Activated CD4-positive, alpha-beta memory T cell treated with anti-CD3 and anti-CD28 coated beads, Interleukin-2, amount 10 ng/mL, durations not matched to agents 7 days and 5 days (primary cell): Measurements from ENCODE around the gene PGA5. TPM values are rescaled to one million over a fixed set of nuclear protein-coding genes. Genes with fewer than 3 reads are reported as not detected.
"Not testable (repeated sequence)": the region's sequence is repeated elsewhere in the genome, so short reads cannot be mapped to it uniquely, and the experiment has no call there.

Experiments used
- CTCF ChIA-PET: fragments of 350-600 bp; sonication (Branson Sonifier 250); formaldehyde crosslinking; loops from one replicate; lab custom pipeline; 2021; ENCODE audit warnings: antibody characterized with exemption, inconsistent platforms; lab: Charles Lee
- POLR2A ChIA-PET: fragments of 350-600 bp; sonication (Branson Sonifier 250); formaldehyde crosslinking; loops from one replicate; lab custom pipeline; 2021; ENCODE audit warnings: antibody characterized with exemption; lab: Charles Lee
- DNase-seq: peaks from one replicate; pipeline ENCODE4 v3.0.0-alpha.2; 2020
- H3K27ac Mint-ChIP-seq: one replicate; pipeline ENCODE4 v1.8.0; 2021; ENCODE audit warnings: mild to moderate bottlenecking, mixed read lengths
- H3K27me3 Mint-ChIP-seq: one replicate; pipeline ENCODE4 v1.8.0; 2021; ENCODE audit warnings: mixed read lengths
- H3K36me3 Mint-ChIP-seq: one replicate; pipeline ENCODE4 v1.8.0; 2021; ENCODE audit warnings: low read depth, mixed read lengths
- H3K4me1 Mint-ChIP-seq: one replicate; pipeline ENCODE4 v1.8.0; 2021; ENCODE audit warnings: mixed read lengths
- H3K4me3 Mint-ChIP-seq: one replicate; pipeline ENCODE4 v1.8.0; 2021; ENCODE audit warnings: mild to moderate bottlenecking, mixed read lengths
- H3K9me3 Mint-ChIP-seq: one replicate; pipeline ENCODE4 v1.8.0; 2021; ENCODE audit warnings: mixed read lengths
- total RNA-seq, 2 experiments: library from RNA; stranded (reverse); gene quantifications; one replicate each; pipeline ENCODE4 v1.2.3, GENCODE V29; 2021

PGA5 gene
- total RNA-seq, 2 experiments from 2014 or later = not detected

DNA sequence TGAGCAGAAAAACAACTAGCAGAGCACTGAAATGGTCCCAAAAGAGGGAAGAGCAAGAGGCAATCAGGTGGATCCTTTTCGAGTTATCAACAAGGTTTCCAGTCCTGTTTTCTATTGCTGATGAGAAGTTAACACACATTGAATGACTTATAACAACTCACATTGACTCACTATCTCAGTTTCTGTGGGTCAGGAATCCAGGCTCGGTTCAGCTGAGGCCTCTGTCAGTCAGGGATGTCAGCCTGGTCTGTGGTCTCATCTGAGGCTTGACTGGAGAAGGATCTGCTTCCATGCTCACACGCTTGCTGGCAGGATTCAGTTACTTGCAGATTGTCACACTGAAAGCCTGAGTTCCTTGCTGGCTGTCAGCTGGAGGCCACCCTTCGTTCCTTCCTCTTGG lies 3.8 kb upstream of the PGA5 start:
- H3K9me3 Mint-ChIP-seq, CTCF ChIA-PET, H3K4me3 Mint-ChIP-seq, H3K36me3 Mint-ChIP-seq, H3K4me1 Mint-ChIP-seq, DNase-seq, H3K27me3 Mint-ChIP-seq, POLR2A ChIA-PET, H3K27ac Mint-ChIP-seq: not testable (repeated sequence)

DNA sequence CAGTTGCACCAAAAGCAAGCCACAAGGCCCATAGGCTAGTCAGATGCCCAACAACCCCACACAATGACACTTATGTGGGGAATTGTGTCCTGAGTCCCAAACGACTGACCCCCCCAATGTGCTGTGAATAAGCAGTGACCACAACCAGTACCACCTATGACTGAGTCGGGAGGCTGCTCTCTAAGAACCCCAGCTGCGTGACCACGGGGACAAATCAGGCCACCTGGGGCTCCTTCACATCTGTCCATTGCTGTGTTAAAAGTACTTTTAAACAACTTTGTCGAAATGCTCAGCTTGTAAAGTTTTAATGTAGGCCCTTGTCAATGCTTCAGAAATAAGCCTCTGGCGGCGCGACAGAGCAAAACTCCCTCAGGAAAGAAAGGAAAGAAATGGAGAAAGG lies 687 bp upstream of the PGA5 start:
- H3K9me3 Mint-ChIP-seq, H3K27ac Mint-ChIP-seq, POLR2A ChIA-PET, DNase-seq, CTCF ChIA-PET, H3K27me3 Mint-ChIP-seq, H3K4me3 Mint-ChIP-seq, H3K36me3 Mint-ChIP-seq, H3K4me1 Mint-ChIP-seq: not testable (repeated sequence)

DNA sequence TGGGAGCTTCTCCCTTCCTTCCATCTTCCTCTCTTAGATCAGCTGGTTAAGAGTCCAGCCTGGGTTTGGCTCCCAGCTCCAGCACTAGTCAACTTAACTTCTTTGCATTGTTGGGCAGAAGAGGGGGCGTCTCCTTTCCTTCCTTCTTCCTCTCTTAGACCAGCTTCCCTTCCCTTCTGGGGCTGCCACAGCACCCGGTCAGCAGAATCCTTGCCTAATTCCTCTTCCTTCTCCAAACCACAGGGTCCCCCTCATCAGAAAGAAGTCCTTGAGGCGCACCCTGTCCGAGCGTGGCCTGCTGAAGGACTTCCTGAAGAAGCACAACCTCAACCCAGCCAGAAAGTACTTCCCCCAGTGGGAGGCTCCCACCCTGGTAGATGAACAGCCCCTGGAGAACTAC lies 551 bp downstream of the PGA5 start:
- H3K4me3 Mint-ChIP-seq, H3K27me3 Mint-ChIP-seq, DNase-seq, POLR2A ChIA-PET, H3K4me1 Mint-ChIP-seq, H3K9me3 Mint-ChIP-seq, H3K27ac Mint-ChIP-seq, H3K36me3 Mint-ChIP-seq, CTCF ChIA-PET: not testable (repeated sequence)

DNA sequence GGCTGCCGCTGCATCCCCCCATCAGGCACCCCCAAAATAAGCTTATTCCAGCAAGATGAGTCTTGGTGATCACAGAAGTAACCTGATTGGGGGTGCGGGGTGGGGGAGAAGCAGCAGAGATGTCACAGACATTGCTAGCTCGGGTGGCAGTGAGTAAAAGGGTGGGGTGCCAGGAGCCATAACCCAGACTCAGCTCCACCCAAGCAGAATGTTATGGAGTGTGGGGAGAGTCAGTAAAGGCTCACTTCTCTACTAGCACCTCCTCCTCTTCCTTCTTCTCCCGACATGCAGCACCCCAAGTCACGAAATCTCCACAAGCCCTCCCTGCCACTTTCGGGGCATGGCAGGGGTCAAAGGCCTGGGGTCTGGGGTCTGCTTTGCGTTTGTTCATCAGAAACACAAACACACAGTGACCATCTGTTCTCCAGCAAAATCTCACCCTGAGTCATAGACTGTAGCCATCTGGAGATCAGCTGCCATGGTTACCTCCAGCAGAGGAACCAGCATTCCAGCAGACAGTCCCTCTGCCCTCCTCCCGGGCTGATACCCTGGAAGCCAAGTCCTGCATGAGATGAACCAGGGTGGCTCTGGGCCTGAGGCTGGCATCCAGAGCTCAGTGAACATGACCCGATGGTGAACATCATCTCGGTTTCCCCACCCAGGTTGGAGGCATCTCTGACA lies 4.4 kb downstream of the PGA5 start:
- DNase-seq, H3K27me3 Mint-ChIP-seq, H3K9me3 Mint-ChIP-seq, H3K4me1 Mint-ChIP-seq, H3K36me3 Mint-ChIP-seq, H3K4me3 Mint-ChIP-seq, H3K27ac Mint-ChIP-seq, CTCF ChIA-PET, POLR2A ChIA-PET: not testable (repeated sequence)

DNA sequence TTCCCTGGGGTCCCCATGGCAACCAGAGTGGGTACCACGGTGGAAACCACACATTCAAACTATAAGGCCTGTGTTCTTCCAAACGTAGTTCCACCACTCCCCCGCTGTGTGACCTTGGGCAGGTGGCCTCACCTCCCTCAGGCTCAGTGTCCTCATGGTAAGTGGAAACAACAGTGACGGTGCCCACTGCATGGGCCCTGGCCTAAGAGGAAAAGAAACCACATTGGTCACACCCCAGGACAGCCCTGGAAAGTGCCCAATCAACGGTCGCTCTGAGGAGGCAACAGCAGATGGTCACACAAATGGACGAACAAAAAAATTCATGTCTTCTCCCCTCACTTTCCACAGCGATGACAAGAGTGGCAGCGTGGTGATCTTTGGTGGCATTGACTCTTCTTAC lies 7.1 kb downstream of the PGA5 start:
- H3K9me3 Mint-ChIP-seq, H3K27me3 Mint-ChIP-seq, DNase-seq, H3K4me3 Mint-ChIP-seq, CTCF ChIA-PET, H3K4me1 Mint-ChIP-seq, H3K27ac Mint-ChIP-seq, H3K36me3 Mint-ChIP-seq, POLR2A ChIA-PET: not testable (repeated sequence)

DNA sequence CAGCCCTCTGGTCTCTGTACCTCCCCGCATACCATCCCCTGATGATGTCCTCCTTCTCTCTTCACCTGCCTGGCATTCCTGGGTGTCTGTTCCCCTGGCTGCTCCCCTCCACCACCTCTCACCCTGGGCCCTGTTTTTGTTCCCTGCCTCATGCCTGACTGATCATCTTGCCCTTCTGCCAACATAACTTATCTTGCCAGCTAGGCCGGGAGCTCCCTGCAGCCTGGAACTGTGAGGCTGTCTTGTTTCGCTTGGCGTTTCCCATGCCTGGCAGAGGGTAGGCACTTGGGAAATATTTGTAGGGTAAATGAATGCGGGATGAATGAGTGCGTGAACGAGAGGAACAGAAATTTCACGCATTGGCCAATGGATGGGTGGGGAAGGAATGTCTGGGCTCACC lies 8.2 kb downstream of the PGA5 start:
- H3K27ac Mint-ChIP-seq, H3K9me3 Mint-ChIP-seq, DNase-seq, POLR2A ChIA-PET, H3K4me3 Mint-ChIP-seq, H3K36me3 Mint-ChIP-seq, H3K4me1 Mint-ChIP-seq, CTCF ChIA-PET, H3K27me3 Mint-ChIP-seq: not testable (repeated sequence)

DNA sequence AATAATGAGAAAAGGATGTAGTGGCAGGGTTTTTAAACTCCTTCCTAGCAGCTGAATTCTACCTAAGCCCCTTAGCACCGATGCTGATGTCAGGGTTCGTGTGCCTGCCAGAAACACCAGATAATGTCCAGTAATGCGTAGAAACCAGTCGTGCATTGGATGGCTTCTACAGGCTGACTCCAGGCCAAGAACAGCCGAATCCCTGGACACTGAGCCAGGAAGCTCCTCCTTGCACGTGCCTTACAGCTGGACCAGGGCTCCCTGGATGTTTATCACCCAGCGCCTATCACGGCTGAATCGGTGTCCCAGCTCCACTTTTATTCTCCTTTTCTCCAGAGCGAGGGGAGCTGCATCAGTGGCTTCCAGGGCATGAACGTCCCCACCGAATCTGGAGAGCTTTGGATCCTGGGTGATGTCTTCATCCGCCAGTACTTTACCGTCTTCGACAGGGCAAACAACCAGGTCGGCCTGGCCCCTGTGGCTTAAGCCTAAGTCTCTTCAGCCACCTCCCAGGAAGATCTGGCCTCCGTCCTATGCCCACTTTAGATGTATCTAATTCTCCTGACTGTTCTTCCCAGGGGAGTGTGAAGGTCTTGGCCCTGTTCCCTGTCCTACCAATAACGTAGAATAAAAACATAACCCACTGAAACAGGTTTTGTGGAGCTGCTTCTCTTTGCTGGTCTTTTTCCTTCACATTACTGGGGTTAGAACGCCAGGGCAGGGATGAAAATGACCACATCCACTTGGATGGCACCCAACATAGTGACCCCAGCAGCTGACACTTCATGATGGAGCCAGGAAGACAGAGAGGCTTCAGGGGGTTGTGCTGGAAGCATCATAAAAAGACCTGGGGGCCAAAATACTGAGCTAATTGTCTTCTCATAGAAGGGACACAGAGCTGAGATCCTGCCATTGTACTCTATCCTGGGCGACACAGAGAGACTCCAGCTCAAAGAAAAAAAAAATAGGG lies 10.1 kb downstream of the PGA5 start:
- H3K4me1 Mint-ChIP-seq, H3K36me3 Mint-ChIP-seq, DNase-seq, H3K4me3 Mint-ChIP-seq, POLR2A ChIA-PET, H3K27ac Mint-ChIP-seq, H3K27me3 Mint-ChIP-seq, H3K9me3 Mint-ChIP-seq: not testable (repeated sequence)
- CTCF ChIA-PET = interaction anchor here (0.7 to 4.4 kb wide), 4 partner anchors 11 to 134 kb away, joined by 3 to 33 read pairs (median 7); partner anchors contain the start of gene VWCE

DNA sequence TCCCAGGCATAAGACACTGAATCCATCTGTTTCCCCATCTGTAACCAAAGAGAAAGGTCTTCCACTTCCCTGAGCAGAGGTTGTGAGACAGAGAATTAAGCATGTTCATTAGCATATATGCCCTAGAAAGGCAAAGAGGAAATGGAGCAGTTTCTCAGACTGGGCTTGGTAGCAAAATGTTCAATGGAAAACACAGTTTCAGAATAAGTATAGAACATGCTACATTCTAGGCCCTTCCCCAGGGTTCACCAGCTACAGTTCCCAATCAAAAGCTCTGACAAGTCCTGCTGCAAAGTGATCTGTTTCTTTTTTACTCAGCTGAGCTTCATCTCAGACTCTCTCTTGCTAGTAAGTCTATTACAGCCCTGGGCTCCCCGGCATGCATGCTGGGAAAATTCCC lies 11.4 kb downstream of the PGA5 start:
- DNase-seq, H3K4me3 Mint-ChIP-seq, H3K27me3 Mint-ChIP-seq, H3K9me3 Mint-ChIP-seq, POLR2A ChIA-PET, H3K36me3 Mint-ChIP-seq, H3K4me1 Mint-ChIP-seq, H3K27ac Mint-ChIP-seq: not testable (repeated sequence)
- CTCF ChIA-PET = interaction anchor here (0.7 to 4.4 kb wide), 3 partner anchors 38 to 133 kb away, joined by 3 to 33 read pairs (median 8); partner anchors contain the start of gene VWCE

DNA sequence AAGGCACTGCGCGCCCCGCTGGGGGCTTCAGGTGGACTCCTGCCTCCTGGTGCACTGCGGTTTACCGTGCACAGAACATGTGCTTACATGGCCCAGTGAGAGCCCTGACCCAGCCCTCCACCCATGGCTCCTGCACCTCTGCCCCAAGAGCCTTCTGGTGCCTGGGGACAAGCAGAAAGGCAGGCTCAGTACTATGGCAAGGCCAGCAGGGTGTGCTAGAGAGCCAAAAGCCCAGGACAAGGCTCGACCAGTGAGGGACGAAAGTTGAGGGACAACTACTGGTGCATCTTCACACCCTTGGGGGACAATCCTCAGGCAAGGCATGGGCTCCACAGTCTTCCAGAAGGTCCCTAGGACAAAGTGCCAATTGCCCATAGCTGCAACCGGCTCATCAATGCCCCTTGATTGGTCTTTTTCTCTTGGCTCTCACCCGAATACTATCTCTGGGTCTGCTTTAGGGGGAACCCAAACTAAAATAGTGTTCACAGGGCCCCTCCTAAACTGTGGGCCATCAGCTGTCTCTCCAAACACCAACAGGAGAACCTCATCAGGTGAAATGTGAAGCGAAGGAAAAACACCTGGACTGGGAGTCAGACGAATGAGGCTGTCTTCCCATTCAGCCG lies 13.5 kb downstream of the PGA5 start:
- DNase-seq = peak; percentile 73
- H3K36me3 Mint-ChIP-seq = no peaks in the 10 kb centered on the region

DNA sequence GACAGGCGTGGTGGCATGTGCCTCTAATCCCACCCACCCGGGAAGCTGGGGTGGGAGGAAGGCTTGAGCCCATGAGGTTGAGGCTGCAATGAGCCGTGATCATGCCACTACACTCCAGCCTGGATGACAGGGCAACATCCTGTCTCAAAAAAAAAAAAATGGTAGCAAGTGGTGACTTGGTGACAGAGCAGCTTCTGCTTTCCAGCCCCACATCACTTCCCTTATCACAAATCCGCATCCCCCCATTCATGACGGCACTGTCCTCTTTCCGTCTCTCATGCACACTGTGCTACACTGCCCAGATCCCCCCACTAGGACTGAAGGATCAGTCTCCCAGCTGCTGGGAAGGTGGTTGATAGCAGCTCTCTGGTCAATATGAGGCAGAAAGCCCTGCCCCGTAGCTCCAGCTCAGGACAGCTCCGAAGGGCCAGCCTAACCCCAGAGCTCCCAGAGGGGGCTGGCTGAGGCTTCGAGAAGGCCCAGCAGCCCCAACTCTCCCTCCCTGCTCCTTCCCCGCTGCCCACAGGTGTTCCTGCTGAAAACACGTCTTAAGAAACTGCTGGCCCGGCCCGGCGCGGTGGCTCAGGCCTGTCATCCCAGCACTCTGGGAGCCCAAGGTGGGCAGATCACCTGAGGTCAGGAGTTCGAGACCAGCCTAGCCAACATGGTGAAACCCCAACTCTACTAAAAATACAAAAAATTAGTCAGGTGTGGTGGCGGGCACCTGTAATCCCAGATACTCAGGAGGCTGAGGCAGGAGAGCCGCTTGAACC lies 15.9 kb downstream of the PGA5 start:
- Mint-ChIP-seq H3K9me3 (no peaks in the 10 kb centered on the region), H3K36me3 (no peaks in the 10 kb centered on the region), H3K4me1 (no peaks in the 10 kb centered on the region), H3K4me3 (no peak overlapping the region), H3K27me3 (peaks cover 6% of the 10 kb centered on the region), H3K27ac (no peak overlapping the region)
- CTCF ChIA-PET = interaction anchor here (1.0 to 1.1 kb wide), 2 partner anchors 23 to 178 kb away, joined by 3 to 4 read pairs; no protein-coding TSS in a partner anchor
- no peak for DNase-seq
- POLR2A ChIA-PET = no interaction called here

More for the DNA sequence above, 13.5 kb downstream of the PGA5 start:
- Mint-ChIP-seq H3K27ac (no peak overlapping the region), H3K9me3 (no peaks in the 10 kb centered on the region), H3K27me3 (peaks cover 3% of the 10 kb centered on the region), H3K4me1 (no peaks in the 10 kb centered on the region), H3K4me3 (no peak overlapping the region)
- ChIA-PET CTCF (interaction anchor here (0.7 to 4.4 kb wide), 17 partner anchors 10 to 192 kb away, joined by 3 to 33 read pairs (median 3); partner anchors contain the start of genes CYB561A3, TMEM138 and VWCE), POLR2A (interaction anchor here (1.3 kb wide), 2 partner anchors 10 to 77 kb away, joined by 3 to 4 read pairs; no protein-coding TSS in a partner anchor)

DNA sequence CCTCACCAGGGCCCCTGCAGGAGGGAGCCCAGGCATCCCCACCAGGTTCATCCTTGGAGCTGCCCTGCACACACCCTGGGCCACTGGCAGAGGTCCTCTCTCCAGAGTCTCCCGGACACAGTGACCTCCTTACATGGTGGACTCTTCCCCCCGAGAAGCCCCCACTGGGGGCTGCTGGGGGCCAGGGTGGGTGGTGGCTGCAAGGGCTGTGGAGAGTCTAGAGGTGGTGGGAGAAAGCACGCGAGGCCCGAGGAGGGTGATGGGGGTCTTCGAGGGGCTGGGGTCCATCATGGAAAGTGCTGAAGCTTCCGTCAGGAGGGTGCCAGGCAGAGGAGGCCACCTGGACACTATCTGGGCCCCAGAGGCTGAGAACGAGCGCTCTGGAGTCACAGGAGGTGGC lies 17.6 kb downstream of the PGA5 start:
- no peak overlapping the region for H3K4me3 Mint-ChIP-seq
- no peak overlapping the region for H3K27ac Mint-ChIP-seq
- no peaks in the 10 kb centered on the region for H3K36me3 Mint-ChIP-seq
- ChIA-PET CTCF (interaction anchor here (1.3 to 1.5 kb wide), 2 partner anchors 36 to 127 kb away, joined by 3 to 4 read pairs; partner anchors contain the start of gene VWCE), POLR2A (no interaction called here)
- no peaks in the 10 kb centered on the region for H3K9me3 Mint-ChIP-seq
- peaks cover 4% of the 10 kb centered on the region for H3K27me3 Mint-ChIP-seq
- no peaks in the 10 kb centered on the region for H3K4me1 Mint-ChIP-seq
- DNase-seq = no peak

DNA sequence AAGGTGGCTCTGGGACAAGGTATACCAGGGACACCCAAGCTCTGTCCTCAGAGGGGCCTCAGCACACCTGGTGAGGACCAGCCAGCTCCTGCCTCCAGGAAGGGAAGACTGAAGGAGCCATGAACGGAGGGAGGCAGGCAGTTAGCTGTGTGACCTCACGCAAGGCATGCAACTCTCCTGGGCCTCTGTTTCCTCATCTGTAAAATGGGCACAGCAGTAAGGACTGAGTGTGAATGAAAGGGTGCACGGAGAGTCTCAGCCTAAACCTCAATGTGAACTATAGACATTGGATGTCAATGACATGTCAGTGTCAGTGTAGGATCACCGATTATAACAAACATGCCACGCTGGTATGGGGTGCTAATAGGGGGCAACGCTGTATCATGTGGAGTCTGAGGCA lies 18.4 kb downstream of the PGA5 start:
- no peak overlapping the region for H3K27ac Mint-ChIP-seq
- no peaks in the 10 kb centered on the region for H3K9me3 Mint-ChIP-seq
- no peaks in the 10 kb centered on the region for H3K4me1 Mint-ChIP-seq
- H3K36me3 Mint-ChIP-seq = no peaks in the 10 kb centered on the region
- no peak overlapping the region for H3K4me3 Mint-ChIP-seq
- ChIA-PET POLR2A (no interaction called here), CTCF (interaction anchor here (1.3 to 1.5 kb wide), 2 partner anchors 35 to 126 kb away, joined by 3 to 4 read pairs; partner anchors contain the start of gene VWCE)
- no peak for DNase-seq
- H3K27me3 Mint-ChIP-seq = peaks cover 4% of the 10 kb centered on the region
